ENCODE measurements around the gene ZNF385A.

The ZNF385A gene, protein sequence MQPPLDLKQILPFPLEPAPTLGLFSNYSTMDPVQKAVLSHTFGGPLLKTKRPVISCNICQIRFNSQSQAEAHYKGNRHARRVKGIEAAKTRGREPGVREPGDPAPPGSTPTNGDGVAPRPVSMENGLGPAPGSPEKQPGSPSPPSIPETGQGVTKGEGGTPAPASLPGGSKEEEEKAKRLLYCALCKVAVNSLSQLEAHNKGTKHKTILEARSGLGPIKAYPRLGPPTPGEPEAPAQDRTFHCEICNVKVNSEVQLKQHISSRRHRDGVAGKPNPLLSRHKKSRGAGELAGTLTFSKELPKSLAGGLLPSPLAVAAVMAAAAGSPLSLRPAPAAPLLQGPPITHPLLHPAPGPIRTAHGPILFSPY

DNA sequence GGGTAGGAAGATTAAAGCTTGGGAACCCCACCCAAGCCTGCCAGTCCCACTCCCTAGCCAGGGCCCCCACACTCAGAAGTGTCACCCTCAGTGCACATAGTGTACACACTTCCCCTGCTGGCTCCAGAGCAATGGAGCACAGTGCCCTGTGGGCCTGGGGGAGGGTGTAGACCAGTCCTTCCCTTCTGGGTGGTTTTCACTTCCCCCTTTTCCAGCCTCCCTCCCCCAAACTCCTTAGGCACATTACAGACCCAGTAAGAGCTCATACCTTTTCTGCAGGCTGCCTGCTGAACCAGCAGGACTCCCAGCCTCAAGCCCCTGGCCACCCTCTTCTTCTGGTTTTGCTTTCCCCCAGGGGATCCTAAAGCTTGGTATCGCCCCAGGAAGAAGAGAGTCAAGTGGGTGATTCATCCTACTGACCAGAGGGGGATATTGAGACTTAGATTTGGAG is at the start of gene ZNF385A:
TSS of gene ZNF385A (minus strand) at position 143 of the 451 bp plus-strand sequence. CDS start 219 bp downstream, outside the sequence.
- no peak for DNase-seq

- DNase-seq: no peak
Observed at GRCh38 chr12:54432815-54433164, 48.3 kb upstream of the ZNF385A start.

GRCh38 chr12:54431911-54432814 is 47.6 kb upstream of the ZNF385A start:
- DNase-seq: no peak

DNA sequence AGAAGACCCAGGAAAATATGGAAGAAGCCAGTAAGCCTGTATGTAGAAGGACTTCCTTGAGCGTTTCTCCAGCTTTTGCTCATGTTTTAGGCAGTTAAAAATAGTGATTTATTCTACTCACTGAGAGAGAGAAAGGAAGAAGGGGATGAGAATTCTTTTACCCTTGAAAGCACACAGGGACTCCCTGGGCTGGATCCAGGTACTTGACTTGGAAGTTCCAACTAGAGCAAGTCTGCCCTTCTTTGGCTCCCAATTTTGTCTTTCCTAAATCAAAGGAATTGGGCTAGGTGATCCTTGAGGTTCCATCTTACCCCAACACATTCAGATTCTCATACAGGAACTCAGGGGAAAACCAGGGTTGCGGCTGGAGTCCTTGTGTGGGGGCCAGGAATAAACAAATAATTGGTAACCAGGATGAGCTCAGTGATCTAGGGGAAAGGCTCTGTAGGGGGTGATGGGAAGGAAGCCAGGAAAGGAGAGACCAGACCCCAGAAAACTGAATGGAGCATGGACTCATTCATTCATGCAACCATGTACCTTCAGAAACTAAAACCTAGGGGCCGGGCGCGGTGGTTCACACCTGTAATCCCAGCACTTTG is 46.0 kb upstream of the ZNF385A start:
- no peak for DNase-seq

- DNase-seq: no peak
Observed at GRCh38 chr12:54429014-54429471, 44.5 kb upstream of the ZNF385A start.

DNA sequence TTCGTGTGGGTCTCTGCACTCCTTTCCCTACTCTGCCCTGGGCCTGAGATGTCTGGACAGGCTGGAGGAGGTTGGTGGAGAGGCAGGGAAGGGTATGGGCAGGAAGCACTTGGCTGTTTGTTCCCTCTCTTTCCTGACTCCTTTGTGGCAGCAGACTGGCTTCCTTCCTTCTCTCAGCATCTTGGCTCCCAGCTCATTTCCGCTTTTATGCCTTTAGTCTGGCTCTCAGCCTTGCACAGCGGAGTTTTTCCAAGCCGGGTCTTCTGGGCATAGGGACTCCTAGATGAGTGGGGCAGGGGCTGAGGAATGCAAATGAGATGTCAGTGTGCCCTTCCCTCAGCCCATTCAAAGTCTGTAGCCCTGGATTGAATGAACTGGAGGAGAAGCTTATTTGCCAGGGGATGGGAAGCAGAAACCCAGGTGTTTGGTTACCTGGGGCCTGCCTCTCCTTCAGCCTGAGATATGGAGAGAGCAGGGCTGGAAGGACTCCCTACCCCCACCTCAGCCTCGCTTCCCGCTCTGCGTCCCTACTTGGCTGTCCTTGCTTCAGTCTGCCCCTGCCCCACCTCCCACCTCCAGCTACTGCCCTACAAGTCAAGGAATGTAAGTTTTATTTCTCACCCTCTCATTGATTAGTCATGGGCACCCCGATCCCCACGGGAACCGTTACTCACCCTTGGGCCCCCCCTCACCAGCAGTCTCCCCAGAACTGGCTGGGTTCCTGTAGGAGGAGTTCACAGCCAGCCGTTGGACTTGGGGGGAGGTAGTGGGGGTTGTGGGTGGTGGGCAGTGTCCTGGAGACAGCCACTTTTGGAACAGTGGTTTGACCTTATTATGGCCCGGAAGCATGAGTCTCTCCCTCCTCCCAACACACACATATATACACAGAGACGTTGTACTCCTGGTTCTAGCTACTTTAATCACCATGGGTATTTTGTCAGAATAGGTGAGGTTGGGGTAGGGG is 43.8 kb upstream of the ZNF385A start:
- no peak for DNase-seq

DNA sequence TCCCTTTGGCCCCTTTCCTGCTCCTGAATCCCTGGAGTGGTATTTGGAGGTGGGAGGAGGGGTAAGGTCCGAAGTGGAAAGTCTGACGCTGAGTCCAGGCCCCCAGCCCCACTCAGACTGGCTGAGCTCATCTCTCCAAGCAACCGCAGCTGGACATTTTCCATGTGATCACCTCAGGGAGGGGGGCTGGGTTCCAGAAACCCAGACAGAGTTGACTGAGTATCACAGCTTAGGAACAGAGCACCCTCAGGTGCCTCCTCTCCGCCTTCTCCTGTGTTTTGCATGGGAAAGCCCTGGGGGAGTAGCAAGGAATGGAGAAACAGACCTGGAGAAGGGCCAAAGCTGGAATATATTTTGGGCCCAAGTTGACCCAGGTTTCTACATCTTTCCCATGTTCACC is 42.6 kb upstream of the ZNF385A start:
- no peak for DNase-seq

GRCh38 chr12:54426690-54427089 is 42.2 kb upstream of the ZNF385A start:
- DNase-seq: no peak

- no peak for DNase-seq
Observed at GRCh38 chr12:54425702-54426101, 41.2 kb upstream of the ZNF385A start.

DNA sequence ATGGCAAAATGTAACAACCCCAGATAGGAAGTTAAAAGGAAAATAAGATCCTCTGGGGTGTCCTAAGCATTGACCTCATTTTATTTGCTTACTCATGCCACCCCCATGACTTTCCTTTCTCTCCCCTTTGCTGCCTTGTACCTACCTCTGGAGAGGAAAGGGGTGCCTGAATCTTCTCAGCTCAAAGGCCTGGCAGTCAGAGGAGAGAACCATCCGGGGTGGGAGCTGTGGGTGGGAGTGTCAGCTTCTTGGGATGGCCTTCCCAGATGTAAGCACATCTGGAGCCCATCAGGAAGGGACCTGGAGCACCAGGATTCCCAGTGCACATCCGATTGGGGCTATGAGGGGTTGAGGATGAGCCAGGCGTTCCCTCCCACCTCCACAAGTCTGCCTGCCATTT is 39.7 kb upstream of the ZNF385A start:
- DNase-seq: no peak

DNA sequence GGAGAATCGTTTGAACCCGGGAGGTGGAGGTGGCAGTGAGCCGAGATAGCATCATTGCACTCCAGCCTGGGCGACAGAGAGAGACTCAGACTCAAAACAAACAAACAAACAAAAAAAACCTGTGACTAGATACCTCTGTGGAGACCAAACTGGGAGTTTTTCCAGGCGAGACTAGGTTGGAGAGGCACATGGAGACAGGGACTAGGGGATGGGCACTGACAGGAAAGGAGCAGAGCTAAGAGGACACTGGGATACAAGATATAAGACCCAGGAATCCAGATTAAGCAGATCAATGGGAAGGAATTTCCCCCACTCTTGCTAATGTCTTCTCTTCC is 39.2 kb upstream of the ZNF385A start:
- DNase-seq: no peak

DNA sequence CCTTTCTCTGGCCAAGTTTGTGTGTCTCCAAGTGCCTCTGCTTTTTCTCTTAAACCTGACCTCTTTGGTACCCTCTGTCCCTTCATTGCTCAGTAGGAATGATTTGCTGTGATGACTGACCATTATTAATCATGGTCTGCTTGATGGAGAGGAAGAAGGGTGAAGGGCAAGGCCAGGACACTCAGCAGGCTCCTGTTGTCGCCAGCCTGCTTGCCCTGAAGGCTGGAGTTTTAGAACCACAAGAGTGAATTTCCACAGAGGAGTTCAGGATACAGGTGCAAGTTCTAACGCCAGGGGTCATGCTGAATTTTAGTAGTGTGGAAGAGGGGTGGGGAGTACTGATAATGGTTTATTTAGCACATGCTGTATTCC is 37.3 kb upstream of the ZNF385A start:
- DNase-seq: no peak

- DNase-seq: no peak
Observed at GRCh38 chr12:54421175-54421878, 36.8 kb upstream of the ZNF385A start.

DNA sequence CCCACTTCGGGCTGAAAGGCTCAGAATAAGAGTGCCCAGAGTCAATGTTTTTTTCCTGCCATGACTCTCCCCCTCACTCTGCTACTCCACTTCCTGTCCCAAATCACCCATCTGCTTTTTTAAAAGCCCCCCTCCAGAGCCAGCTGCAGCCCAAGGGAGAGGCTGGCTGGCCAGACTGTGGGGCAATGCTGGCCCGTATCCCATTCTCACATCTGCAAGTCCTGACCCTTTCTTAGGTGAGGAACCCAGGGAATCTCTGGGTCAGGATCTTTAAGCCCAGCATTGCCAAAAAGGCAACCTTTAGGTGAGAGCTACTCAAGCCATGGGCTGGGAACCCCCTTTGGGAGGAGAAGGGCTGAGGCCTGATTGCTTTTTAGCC is 36.2 kb upstream of the ZNF385A start:
- no peak for DNase-seq

DNA sequence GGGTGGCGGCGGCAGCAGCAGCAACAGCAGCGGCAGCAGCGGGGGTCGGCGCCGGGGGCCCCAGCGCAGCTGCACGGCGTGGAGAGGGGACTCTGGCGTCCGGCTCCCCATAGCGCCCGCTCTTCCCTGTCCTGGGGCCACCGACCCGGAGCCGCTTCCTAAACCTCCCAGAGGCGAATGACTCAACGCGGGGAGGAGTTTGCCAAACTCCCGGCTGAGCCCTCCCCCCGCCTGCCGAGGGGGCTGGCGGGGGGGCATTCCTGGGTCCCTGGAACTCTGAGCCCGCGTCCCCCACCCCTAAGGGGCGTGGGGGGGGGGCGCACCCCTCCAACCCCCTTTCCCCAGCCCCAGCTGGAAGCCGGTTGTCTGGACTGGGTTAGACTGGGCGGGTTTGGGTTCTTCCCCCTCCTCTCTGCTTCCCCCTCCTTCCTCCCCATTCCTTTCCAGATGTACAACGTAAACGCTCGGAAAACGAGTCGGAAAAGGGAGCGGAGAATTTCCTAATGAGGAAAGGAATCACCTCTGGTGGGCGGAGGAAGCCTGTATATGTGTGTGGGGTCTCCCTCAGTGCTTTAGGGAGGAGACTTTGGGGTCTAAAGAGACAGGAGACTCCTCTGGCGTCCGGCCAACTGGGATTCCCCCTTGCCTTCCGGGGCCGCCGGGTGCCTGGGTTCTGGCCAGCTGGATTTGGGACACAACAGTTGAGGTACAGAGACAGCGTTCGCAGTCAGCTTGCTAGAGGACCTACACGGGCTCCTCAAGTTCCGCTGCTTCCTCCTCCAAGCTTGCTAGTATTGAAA is 34.8 kb upstream of the ZNF385A start, which contains the start of gene ITGA5:
TSS of gene ITGA5 (minus strand) at position 179 of the 800 bp plus-strand sequence. CDS start at position 111, 68 bp downstream.
- peak; percentile 58 for DNase-seq

GRCh38 chr12:54418441-54419087 is 34.0 kb upstream of the ZNF385A start:
- no peak for DNase-seq

DNA sequence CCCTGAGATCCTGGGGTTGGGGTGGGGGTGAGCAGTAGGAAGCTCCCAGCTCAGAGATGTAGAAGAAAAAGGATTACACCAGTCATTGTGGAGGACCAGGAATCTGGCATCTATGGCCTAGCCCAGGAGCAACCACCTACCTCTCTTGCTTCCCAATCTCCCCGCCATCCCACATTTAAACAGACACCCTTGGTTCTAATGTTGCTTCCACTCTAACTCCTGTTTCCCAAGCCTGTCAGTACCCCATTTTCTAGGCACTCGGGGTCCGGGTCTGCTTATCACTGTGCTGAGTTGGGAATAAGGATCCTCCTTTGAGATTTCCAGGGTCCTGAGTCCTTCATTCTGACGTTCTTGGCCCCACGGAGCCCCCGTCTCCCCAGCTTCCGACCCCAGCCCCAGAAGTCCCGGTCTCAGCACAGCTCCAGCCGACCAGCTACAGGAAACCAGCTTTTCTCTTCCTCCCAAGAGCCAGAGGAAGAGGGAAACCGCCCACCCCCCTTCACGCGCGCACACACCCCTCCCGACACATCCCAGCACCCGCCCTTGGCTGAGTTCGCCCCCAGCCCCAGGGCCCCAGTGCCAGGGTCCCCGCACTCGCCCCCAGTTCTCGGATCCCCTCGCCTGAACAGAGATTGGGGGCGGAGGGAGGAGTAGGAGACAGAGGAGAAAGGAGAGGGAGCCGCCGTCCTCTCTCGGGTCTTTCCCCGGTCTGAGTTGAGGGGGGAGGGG is 33.3 kb upstream of the ZNF385A start:
- no peak for DNase-seq

- no peak for DNase-seq
Observed at GRCh38 chr12:54416687-54417603, 32.4 kb upstream of the ZNF385A start.

Data from stimulated activated CD4-positive, alpha-beta T cell treated with anti-CD3 and anti-CD28 coated beads, Interleukin-4, amount 100 ng/mL, for 1 hour (primary cell).